ENCODE measurements around the gene HMCN2. TPM values are rescaled to one million over a fixed set of nuclear protein-coding genes. Genes with fewer than 3 reads are reported as not detected.

Gene HMCN2
- total RNA-seq, 1 donor from 2014 or later: not detected

- Mint-ChIP-seq H3K4me1 (peaks cover 13% of the 10 kb centered on the region), H3K36me3 (ENCODE audit: low read depth) (no peaks in the 10 kb centered on the region), H3K9me3 (no peaks in the 10 kb centered on the region), H3K27me3 (no peaks in the 10 kb centered on the region), H3K4me3 (no peak overlapping the region), H3K27ac (no peak overlapping the region)
- intact Hi-C loops (cut with micrococcal nuclease): no loop called here
- ChIA-PET POLR2A (no interaction called here), CTCF (no interaction called here)
- DNase-seq (no peak), ATAC-seq (ENCODE audit: low read depth) (no peak)
- no peak for TF ChIP-seq CTCF (IDR thresholded peaks at IDR 0.05)
These were observed 82.8 kb downstream of the HMCN2 start for GRCh38 chr9:130348341-130348740.

GRCh38 chr9:130348881-130349280, 83.3 kb downstream of the HMCN2 start:
- DNase-seq (no peak), ATAC-seq (ENCODE audit: low read depth) (no peak)
- ChIA-PET CTCF (no interaction called here), POLR2A (no interaction called here)
- intact Hi-C loops (cut with micrococcal nuclease): no loop called here
- no peaks in the 10 kb centered on the region for H3K9me3 Mint-ChIP-seq
- H3K36me3 Mint-ChIP-seq (ENCODE audit: low read depth): no peaks in the 10 kb centered on the region
- H3K4me1 Mint-ChIP-seq: peaks cover 17% of the 10 kb centered on the region
- no peak overlapping the region for H3K27ac Mint-ChIP-seq
- no peak for TF ChIP-seq CTCF (IDR thresholded peaks at IDR 0.05)
- no peaks in the 10 kb centered on the region for H3K27me3 Mint-ChIP-seq
- no peak overlapping the region for H3K4me3 Mint-ChIP-seq

- no peak for TF ChIP-seq CTCF (IDR thresholded peaks at IDR 0.05)
- ChIA-PET POLR2A (no interaction called here), CTCF (no interaction called here)
- H3K9me3 Mint-ChIP-seq: no peaks in the 10 kb centered on the region
- H3K4me1 Mint-ChIP-seq: peaks cover 20% of the 10 kb centered on the region
- H3K27me3 Mint-ChIP-seq: no peaks in the 10 kb centered on the region
- no peaks in the 10 kb centered on the region for H3K36me3 Mint-ChIP-seq (ENCODE audit: low read depth)
- ATAC-seq (ENCODE audit: low read depth) (no peak), DNase-seq (no peak)
- H3K27ac Mint-ChIP-seq: no peak overlapping the region
- intact Hi-C loops (cut with micrococcal nuclease): no loop called here
- no peak overlapping the region for H3K4me3 Mint-ChIP-seq
These were observed 83.8 kb downstream of the HMCN2 start for GRCh38 chr9:130349398-130349797.

- no peaks in the 10 kb centered on the region for H3K36me3 Mint-ChIP-seq (ENCODE audit: low read depth)
- CTCF ChIA-PET: no interaction called here
- peaks cover 20% of the 10 kb centered on the region for H3K4me1 Mint-ChIP-seq
- peak overlapping the region; percentile 20 for H3K27ac Mint-ChIP-seq
- no peak for TF ChIP-seq CTCF (IDR thresholded peaks at IDR 0.05)
- no peaks in the 10 kb centered on the region for H3K9me3 Mint-ChIP-seq
- H3K27me3 Mint-ChIP-seq: no peaks in the 10 kb centered on the region
- no peak for DNase-seq
- intact Hi-C loops (cut with micrococcal nuclease): loop anchor here (10.0 kb wide), 1 partner anchor 467 kb away; no protein-coding TSS in a partner anchor
- no peak for ATAC-seq (ENCODE audit: low read depth)
- no peak overlapping the region for H3K4me3 Mint-ChIP-seq
- POLR2A ChIA-PET: interaction anchor here (0.6 to 0.7 kb wide), 3 partner anchors 10 to 1175 kb away, joined by 3 read pairs; no protein-coding TSS in a partner anchor
These were observed 85.8 kb downstream of the HMCN2 start for GRCh38 chr9:130351343-130351742.

GRCh38 chr9:130352081-130352480, 86.5 kb downstream of the HMCN2 start:
- H3K4me3 Mint-ChIP-seq: no peak overlapping the region
- CTCF ChIA-PET: no interaction called here
- POLR2A ChIA-PET: interaction anchor here (0.7 kb wide), 1 partner anchor 11 kb away, joined by 3 read pairs; no protein-coding TSS in a partner anchor
- TF ChIP-seq CTCF (IDR thresholded peaks at IDR 0.05): no peak
- no peaks in the 10 kb centered on the region for H3K9me3 Mint-ChIP-seq
- DNase-seq: no peak
- peak overlapping the region; percentile 70 for H3K27ac Mint-ChIP-seq
- no peaks in the 10 kb centered on the region for H3K36me3 Mint-ChIP-seq (ENCODE audit: low read depth)
- intact Hi-C loops (cut with micrococcal nuclease): loop anchor here (10.0 kb wide), 1 partner anchor 467 kb away; no protein-coding TSS in a partner anchor
- H3K27me3 Mint-ChIP-seq: no peaks in the 10 kb centered on the region
- H3K4me1 Mint-ChIP-seq: peaks cover 20% of the 10 kb centered on the region
- ATAC-seq (ENCODE audit: low read depth): peak; percentile 89

All from activated B cell treated with CpG ODN at 0.5 μM for 24 hours (primary cell).